Activated CD4-positive, alpha-beta memory T cell treated with anti-CD3 and anti-CD28 coated beads for 36 hours (primary cell): ENCODE measurements around the gene POMGNT2. TPM values are rescaled to one million over a fixed set of nuclear protein-coding genes. Genes with fewer than 3 reads are reported as not detected.

Source experiments
- CTCF ChIA-PET: fragments of 350-600 bp; sonication (Branson Sonifier 250); formaldehyde crosslinking; loops from one replicate; lab custom pipeline; 2021; ENCODE audit warnings: antibody characterized with exemption, inconsistent platforms; lab: Charles Lee
- POLR2A ChIA-PET: fragments of 350-600 bp; sonication (Branson Sonifier 250); formaldehyde crosslinking; loops from one replicate; lab custom pipeline; 2021; ENCODE audit warnings: antibody characterized with exemption; lab: Charles Lee
- DNase-seq: peaks from one replicate; pipeline ENCODE4 v3.0.0-alpha.2; 2020
- H3K27ac Mint-ChIP-seq: one replicate; pipeline ENCODE4 v1.8.0; 2021; ENCODE audit warnings: mixed read lengths
- H3K27me3 Mint-ChIP-seq: one replicate; pipeline ENCODE4 v1.8.0; 2021; ENCODE audit warnings: mixed read lengths
- H3K36me3 Mint-ChIP-seq: one replicate; pipeline ENCODE4 v1.8.0; 2021; ENCODE audit warnings: mixed read lengths
- H3K4me1 Mint-ChIP-seq: one replicate; pipeline ENCODE4 v1.8.0; 2021; ENCODE audit warnings: low read depth, mixed read lengths
- H3K4me3 Mint-ChIP-seq: one replicate; pipeline ENCODE4 v1.8.0; 2021; ENCODE audit warnings: mild to moderate bottlenecking, mixed read lengths
- H3K9me3 Mint-ChIP-seq: one replicate; pipeline ENCODE4 v1.8.0; 2021; ENCODE audit warnings: mixed read lengths
- intact Hi-C: fragments of 100-400 bp; cut with micrococcal nuclease; formaldehyde crosslinking; loops from one replicate; pipeline ENCODE4 v1.15.1; 2023
- total RNA-seq, 2 experiments: library from RNA; stranded (reverse); gene quantifications; one replicate each; pipeline ENCODE4 v1.2.3, GENCODE V29; 2021

The POMGNT2 gene
- total RNA-seq, 2 experiments from 2014 or later: 7.3 to 7.8 TPM

GRCh38 chr3:43082457-43082856, 23.4 kb downstream of the POMGNT2 start:
- H3K36me3 Mint-ChIP-seq: peaks cover 44% of the 10 kb centered on the region
- CTCF ChIA-PET: interaction anchor here (1.6 kb wide), 1 partner anchor 11 kb away, joined by 5 read pairs; no protein-coding TSS in a partner anchor
- POLR2A ChIA-PET: no interaction called here
- intact Hi-C loops: no loop called here
- no peaks in the 10 kb centered on the region for H3K27me3 Mint-ChIP-seq
- peaks cover 3% of the 10 kb centered on the region for H3K4me1 Mint-ChIP-seq
- no peak overlapping the region for H3K4me3 Mint-ChIP-seq
- peaks cover 17% of the 10 kb centered on the region for H3K9me3 Mint-ChIP-seq
- H3K27ac Mint-ChIP-seq: no peak overlapping the region
- no peak for DNase-seq

GRCh38 chr3:43081796-43082195, 24.1 kb downstream of the POMGNT2 start:
- POLR2A ChIA-PET: no interaction called here
- CTCF ChIA-PET: interaction anchor here (1.6 kb wide), 1 partner anchor 10 kb away, joined by 5 read pairs; no protein-coding TSS in a partner anchor

GRCh38 chr3:43080726-43081568, 24.9 kb downstream of the POMGNT2 start:
- no peak for DNase-seq
- no peak overlapping the region for H3K4me3 Mint-ChIP-seq
- peaks cover 44% of the 10 kb centered on the region for H3K36me3 Mint-ChIP-seq
- ChIA-PET CTCF (no interaction called here), POLR2A (no interaction called here)
- H3K27ac Mint-ChIP-seq: no peak overlapping the region
- H3K4me1 Mint-ChIP-seq: no peaks in the 10 kb centered on the region
- H3K9me3 Mint-ChIP-seq: peaks cover 17% of the 10 kb centered on the region
- no peaks in the 10 kb centered on the region for H3K27me3 Mint-ChIP-seq
- intact Hi-C loops: no loop called here

More at GRCh38 chr3:43081796-43082195, 24.1 kb downstream of the POMGNT2 start:
- no peak for DNase-seq
- Mint-ChIP-seq H3K27ac (no peak overlapping the region), H3K9me3 (peaks cover 17% of the 10 kb centered on the region), H3K27me3 (no peaks in the 10 kb centered on the region), H3K4me3 (no peak overlapping the region), H3K4me1 (peaks cover 1% of the 10 kb centered on the region), H3K36me3 (peaks cover 44% of the 10 kb centered on the region)
- intact Hi-C loops: no loop called here

GRCh38 chr3:43079536-43080332, 26.1 kb downstream of the POMGNT2 start:
- POLR2A ChIA-PET: no interaction called here

GRCh38 chr3:43077707-43078106, 28.2 kb downstream of the POMGNT2 start:
- H3K27me3 Mint-ChIP-seq: no peaks in the 10 kb centered on the region
- no peak for DNase-seq
- no peak overlapping the region for H3K4me3 Mint-ChIP-seq
- H3K9me3 Mint-ChIP-seq: peaks cover 9% of the 10 kb centered on the region
- CTCF ChIA-PET: no interaction called here
- H3K27ac Mint-ChIP-seq: no peak overlapping the region
- H3K36me3 Mint-ChIP-seq: peaks cover 29% of the 10 kb centered on the region
- H3K4me1 Mint-ChIP-seq: peaks cover 3% of the 10 kb centered on the region
- POLR2A ChIA-PET: no interaction called here
- intact Hi-C loops: loop anchor here (10.0 kb wide), 1 partner anchor 113 kb away; no protein-coding TSS in a partner anchor

More at GRCh38 chr3:43079536-43080332, 26.1 kb downstream of the POMGNT2 start:
- H3K4me1 Mint-ChIP-seq: no peaks in the 10 kb centered on the region
- peaks cover 41% of the 10 kb centered on the region for H3K36me3 Mint-ChIP-seq
- H3K27ac Mint-ChIP-seq: no peak overlapping the region
- peaks cover 17% of the 10 kb centered on the region for H3K9me3 Mint-ChIP-seq
- CTCF ChIA-PET: no interaction called here
- no peak for DNase-seq
- H3K27me3 Mint-ChIP-seq: no peaks in the 10 kb centered on the region
- intact Hi-C loops: loop anchor here (10.0 kb wide), 1 partner anchor 115 kb away; no protein-coding TSS in a partner anchor
- H3K4me3 Mint-ChIP-seq: no peak overlapping the region

GRCh38 chr3:43077261-43077660, 28.6 kb downstream of the POMGNT2 start:
- POLR2A ChIA-PET: no interaction called here
- Mint-ChIP-seq H3K36me3 (peaks cover 25% of the 10 kb centered on the region), H3K4me3 (no peak overlapping the region), H3K9me3 (peaks cover 5% of the 10 kb centered on the region), H3K27me3 (no peaks in the 10 kb centered on the region), H3K4me1 (peaks cover 3% of the 10 kb centered on the region), H3K27ac (no peak overlapping the region)
- intact Hi-C loops: loop anchor here (10.0 kb wide), 1 partner anchor 112 kb away; no protein-coding TSS in a partner anchor
- CTCF ChIA-PET: interaction anchor here (1.7 kb wide), 1 partner anchor 116 kb away, joined by 4 read pairs; no protein-coding TSS in a partner anchor
- no peak for DNase-seq

GRCh38 chr3:43076857-43077256, 29.0 kb downstream of the POMGNT2 start:
- Mint-ChIP-seq H3K27ac (no peak overlapping the region), H3K4me1 (peaks cover 3% of the 10 kb centered on the region), H3K9me3 (peaks cover 2% of the 10 kb centered on the region), H3K4me3 (no peak overlapping the region), H3K27me3 (no peaks in the 10 kb centered on the region), H3K36me3 (peaks cover 22% of the 10 kb centered on the region)
- ChIA-PET POLR2A (no interaction called here), CTCF (interaction anchor here (1.7 kb wide), 1 partner anchor 115 kb away, joined by 4 read pairs; no protein-coding TSS in a partner anchor)
- intact Hi-C loops: loop anchor here (10.0 kb wide), 1 partner anchor 112 kb away; no protein-coding TSS in a partner anchor
- DNase-seq: no peak

- Mint-ChIP-seq H3K27me3 (no peaks in the 10 kb centered on the region), H3K36me3 (peaks cover 21% of the 10 kb centered on the region), H3K4me1 (peaks cover 3% of the 10 kb centered on the region), H3K9me3 (no peaks in the 10 kb centered on the region), H3K27ac (no peak overlapping the region), H3K4me3 (no peak overlapping the region)
- ChIA-PET CTCF (interaction anchor here (1.7 kb wide), 1 partner anchor 115 kb away, joined by 4 read pairs; no protein-coding TSS in a partner anchor), POLR2A (no interaction called here)
- DNase-seq: no peak
- intact Hi-C loops: loop anchor here (10.0 kb wide), 1 partner anchor 111 kb away; no protein-coding TSS in a partner anchor
Observed at GRCh38 chr3:43075904-43076661, 29.8 kb downstream of the POMGNT2 start.

GRCh38 chr3:43074901-43075689, 30.8 kb downstream of the POMGNT2 start:
- no peak for DNase-seq

GRCh38 chr3:43074482-43074881, 31.4 kb downstream of the POMGNT2 start:
- POLR2A ChIA-PET: no interaction called here
- no peaks in the 10 kb centered on the region for H3K9me3 Mint-ChIP-seq
- peaks cover 9% of the 10 kb centered on the region for H3K36me3 Mint-ChIP-seq
- CTCF ChIA-PET: interaction anchor here (4.3 kb wide), 1 partner anchor 112 kb away, joined by 44 read pairs; no protein-coding TSS in a partner anchor
- intact Hi-C loops: loop anchor here (10.0 kb wide), 1 partner anchor 110 kb away; no protein-coding TSS in a partner anchor
- H3K27me3 Mint-ChIP-seq: no peaks in the 10 kb centered on the region
- H3K4me1 Mint-ChIP-seq: peaks cover 3% of the 10 kb centered on the region
- H3K27ac Mint-ChIP-seq: no peak overlapping the region
- H3K4me3 Mint-ChIP-seq: no peak overlapping the region
- DNase-seq: no peak

More at GRCh38 chr3:43074901-43075689, 30.8 kb downstream of the POMGNT2 start:
- POLR2A ChIA-PET: no interaction called here
- intact Hi-C loops: loop anchor here (10.0 kb wide), 1 partner anchor 110 kb away; no protein-coding TSS in a partner anchor
- Mint-ChIP-seq H3K36me3 (peaks cover 12% of the 10 kb centered on the region), H3K4me3 (no peak overlapping the region), H3K27me3 (no peaks in the 10 kb centered on the region), H3K4me1 (peaks cover 3% of the 10 kb centered on the region), H3K27ac (no peak overlapping the region), H3K9me3 (no peaks in the 10 kb centered on the region)
- CTCF ChIA-PET: no interaction called here
